DMS53 (cell line): ENCODE results near the gene RNF121.

Source experiments
- DNase-seq: peaks from one replicate; lab custom pipeline; 2025; lab: John Stamatoyannopoulos, UW

Gene RNF121

GRCh38 chr11:71934213-71934612 lies 5.4 kb downstream of the RNF121 start:
- DNase-seq, result peak; percentile 24

DNA sequence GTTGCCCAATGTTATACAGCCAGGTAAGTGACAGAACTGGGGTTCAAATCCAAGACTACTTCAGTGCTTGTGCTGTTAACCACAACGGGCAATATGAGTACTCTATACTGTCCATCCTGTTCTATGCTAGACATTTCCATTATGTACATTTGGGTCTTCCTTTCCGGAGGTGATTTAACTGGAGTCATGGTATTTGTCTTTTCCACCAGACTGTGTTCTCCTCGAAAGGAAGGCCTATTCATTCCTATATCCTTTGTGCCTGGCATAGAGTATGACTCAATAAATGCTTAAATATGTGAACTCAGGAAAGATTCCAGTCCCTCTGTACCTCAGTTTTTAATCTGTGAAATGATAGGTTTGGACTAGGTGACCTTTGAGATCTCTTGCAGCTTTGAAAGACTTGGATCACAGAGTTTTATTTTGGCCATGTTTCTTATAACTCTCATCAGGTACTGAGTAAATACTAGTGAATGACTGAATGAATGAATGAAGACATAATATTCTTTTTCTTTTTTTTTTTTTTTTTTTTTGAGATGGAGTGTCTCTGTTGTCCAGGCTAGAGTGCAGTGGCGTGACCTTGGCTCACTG lies 6.6 kb downstream of the RNF121 start:
- DNase-seq, result no peak

DNA sequence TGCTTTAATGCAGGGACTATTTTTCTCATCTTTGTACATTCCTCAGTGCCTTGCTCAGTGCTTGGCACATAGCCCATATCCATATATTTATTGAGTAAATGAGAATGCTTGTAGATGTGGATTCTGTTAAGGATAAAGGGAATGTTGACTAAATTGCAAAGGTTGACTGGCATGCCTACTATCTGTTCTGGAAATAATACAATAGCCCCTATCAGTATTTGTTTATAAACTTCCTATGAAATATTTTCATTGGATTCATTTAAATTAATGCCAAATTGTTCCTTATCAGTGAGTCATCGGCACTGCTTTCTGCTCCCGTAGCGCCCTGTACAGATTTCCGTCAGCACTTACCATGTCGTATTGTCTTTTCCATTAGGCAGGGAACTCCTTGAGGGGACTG lies 8.0 kb downstream of the RNF121 start:
- DNase-seq, result no peak

DNA sequence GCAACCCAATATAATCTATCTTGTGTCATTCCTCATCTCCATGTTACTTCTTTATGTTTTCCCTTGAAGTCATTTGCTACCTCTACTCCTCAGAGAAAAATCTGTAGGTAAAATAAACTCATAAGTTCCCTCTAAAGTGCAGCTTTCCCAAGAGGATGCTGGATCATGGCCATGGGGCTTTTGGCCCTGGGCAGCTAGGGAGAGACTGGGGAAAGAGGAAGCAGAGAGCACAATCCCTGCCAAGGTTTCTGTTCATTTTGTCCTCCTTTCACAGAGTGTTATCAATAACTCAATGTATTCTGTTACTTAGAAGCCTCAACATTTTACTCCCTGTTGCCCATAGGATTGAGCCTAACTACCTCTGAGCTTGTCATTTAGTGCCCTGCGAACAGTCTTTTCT lies 9.0 kb downstream of the RNF121 start:
- no peak for DNase-seq

- no peak for DNase-seq
These were observed 11.8 kb downstream of the RNF121 start for GRCh38 chr11:71940561-71941219.

DNA sequence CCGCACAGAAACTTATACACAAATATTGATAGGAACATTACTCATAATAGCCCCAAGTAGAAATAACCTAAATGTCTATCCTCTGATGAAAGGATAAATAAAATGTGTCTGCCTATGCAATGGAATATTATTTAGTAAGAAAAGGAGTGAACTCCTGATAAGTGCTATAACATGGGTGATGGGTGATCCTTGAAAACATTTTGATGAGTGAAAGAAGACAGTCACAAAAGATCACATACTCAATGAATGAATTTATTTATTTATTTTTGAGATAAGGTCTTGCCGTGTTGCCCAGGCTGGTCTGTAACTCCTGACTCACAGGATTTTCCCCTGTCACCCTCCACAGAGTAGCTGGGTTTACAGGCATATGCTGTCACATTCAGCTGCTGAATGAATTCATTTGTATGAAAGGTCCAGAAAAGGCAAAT lies 17.3 kb downstream of the RNF121 start:
- DNase-seq, result no peak

- DNase-seq, result no peak
These were observed 18.7 kb downstream of the RNF121 start for GRCh38 chr11:71947498-71947897.

DNA sequence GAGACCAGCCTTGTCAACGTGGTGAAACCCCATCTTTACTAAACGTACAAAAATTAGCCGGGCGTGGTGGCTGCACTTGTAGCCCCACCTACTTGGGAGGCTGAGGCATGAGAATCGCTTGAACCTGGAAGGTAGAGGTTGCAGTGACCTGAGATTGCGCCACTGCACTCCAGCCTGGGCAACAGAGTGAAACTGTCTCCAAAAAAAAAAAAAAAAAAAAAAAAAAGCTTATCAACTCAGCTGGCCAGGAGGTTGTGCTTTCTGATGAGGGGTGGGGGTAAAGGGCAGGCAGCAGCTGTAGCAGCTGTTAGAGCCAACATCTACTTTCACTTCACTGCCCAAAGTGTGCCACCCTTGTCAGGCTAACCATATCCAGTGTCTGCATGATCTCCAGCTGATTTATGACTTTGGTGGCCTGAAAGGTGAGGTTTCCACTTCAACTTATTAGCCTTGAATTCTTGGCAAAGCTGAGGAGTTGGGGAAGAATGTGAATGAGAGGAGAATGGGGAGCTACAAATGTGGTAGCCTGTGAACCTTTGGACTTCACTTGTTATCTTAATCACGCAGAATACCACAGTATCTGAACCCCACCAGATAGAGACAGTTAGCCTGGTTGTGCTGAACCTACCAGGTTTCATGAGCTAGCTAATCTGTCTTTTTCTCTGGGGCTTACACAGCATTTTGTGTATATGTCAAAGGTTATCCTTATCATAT lies 19.6 kb downstream of the RNF121 start:
- DNase-seq, result peak; percentile 44

GRCh38 chr11:71949034-71949433 lies 20.2 kb downstream of the RNF121 start:
- no peak for DNase-seq

- DNase-seq, result no peak
These were observed 23.0 kb downstream of the RNF121 start for GRCh38 chr11:71951741-71952310.

- DNase-seq, result no peak
These were observed 27.1 kb downstream of the RNF121 start for GRCh38 chr11:71955898-71956456.

- peak; percentile 44 for DNase-seq
These were observed 33.7 kb downstream of the RNF121 start for GRCh38 chr11:71962428-71963038.

DNA sequence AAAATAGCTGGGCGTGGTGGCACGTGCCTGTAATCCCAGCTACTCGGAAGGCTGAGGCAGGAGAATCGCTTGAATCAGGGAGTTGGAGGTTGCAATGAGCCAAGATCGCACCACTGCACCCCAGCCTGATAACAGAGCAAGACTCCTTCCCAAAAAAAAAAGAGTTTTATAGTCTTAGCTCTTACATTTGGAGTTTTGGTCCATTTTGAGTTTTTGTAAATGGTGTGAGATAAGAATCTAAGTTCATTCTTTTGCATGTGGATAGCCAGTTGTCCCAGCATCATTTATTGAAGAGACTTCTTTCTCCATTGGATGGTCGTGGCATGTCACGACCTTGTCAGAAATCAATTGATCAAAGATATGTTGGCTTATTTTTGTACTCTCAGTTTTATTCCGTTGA lies 34.6 kb downstream of the RNF121 start:
- DNase-seq, result no peak

GRCh38 chr11:71964641-71965040 lies 35.8 kb downstream of the RNF121 start:
- no peak for DNase-seq

GRCh38 chr11:71971680-71972079 lies 42.8 kb downstream of the RNF121 start:
- DNase-seq, result no peak

DNA sequence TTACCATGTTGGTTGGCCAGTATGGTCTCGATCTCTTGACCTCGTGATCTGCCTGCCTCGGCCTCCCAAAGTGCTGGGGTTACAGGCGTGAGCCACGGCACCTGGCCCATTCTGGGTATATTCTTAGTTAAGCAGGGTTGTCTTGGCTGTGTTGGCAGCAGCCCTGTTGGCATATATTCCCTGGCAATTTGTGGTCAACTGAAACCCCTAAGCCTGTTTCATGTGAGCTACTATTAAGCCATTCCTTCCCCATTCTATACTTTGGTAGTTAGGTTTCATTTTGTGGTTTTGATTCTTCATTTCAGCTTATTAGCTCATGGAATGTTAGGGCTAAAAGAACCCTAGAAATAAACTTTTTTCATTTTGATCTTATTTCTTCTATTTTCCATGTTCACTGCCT lies 47.7 kb downstream of the RNF121 start:
- no peak for DNase-seq

DNA sequence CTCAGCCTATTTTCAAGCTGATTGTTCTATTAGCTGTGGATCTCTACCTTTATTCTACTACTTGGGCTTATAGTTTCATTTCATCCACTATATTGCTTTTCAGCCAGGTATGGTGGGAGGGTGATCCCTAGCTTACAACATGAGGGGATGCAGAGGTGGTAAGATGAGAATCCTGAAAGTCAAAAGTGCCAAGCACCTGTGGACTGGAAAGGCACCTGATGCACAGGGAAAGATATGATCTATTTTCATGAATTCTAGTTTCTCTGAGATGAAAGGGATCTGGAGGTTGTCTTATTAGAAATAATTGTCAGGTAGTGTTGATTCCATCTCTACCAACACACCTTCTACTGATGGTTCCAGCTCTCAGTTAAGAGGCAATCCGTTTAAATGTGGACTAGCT lies 48.2 kb downstream of the RNF121 start:
- DNase-seq, result no peak

GRCh38 chr11:71977743-71978418 lies 49.0 kb downstream of the RNF121 start:
- DNase-seq, result peak; percentile 78

- DNase-seq, result no peak
These were observed 50.2 kb downstream of the RNF121 start for GRCh38 chr11:71979094-71979493.

GRCh38 chr11:71979602-71980001 lies 50.8 kb downstream of the RNF121 start:
- no peak for DNase-seq

GRCh38 chr11:71986131-71986530 lies 57.3 kb downstream of the RNF121 start:
- DNase-seq, result no peak

DNA sequence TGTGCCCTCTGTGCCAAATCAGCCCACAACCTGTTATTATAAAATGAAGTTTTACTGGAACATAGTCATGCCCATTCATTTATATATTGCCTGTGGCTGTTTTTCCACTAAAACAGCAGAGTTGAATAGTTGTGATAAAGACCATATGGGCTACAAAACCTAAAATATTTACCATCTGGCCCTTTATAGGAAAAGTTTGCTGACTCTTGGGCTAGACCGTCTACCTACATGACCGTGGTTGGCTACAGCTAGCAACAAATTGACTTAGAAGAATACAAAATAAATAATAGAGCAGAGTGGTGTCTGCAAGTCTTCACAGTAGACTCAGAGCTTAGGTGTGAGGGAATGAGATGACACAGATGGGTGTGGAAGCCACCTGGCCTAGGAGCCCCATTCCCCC lies 58.7 kb downstream of the RNF121 start:
- DNase-seq, result no peak
